ENCODE measurements around the gene ABCC6. TPM values are rescaled to one million over a fixed set of nuclear protein-coding genes. Genes with fewer than 3 reads are reported as not detected.

The ABCC6 gene
- polyA plus RNA-seq, 1 donor from 2014 or later, result not detected

Other genes with a start within 250 kb of the ABCC6 start
- gene NOMO3, start 9.0 kb upstream of the ABCC6 start, polyA plus RNA-seq, result 17.2 TPM
- gene NPIPA7, start 155.6 kb upstream of the ABCC6 start, polyA plus RNA-seq, result not detected

Data from IgD-negative memory B cell (primary cell).